Neural cell (in vitro differentiated cells): Measurements from ENCODE around the gene FUNDC1. TPM values are rescaled to one million over a fixed set of nuclear protein-coding genes. Genes with fewer than 3 reads are reported as not detected.

Source experiments
- H2AFZ ChIP-seq: fragments of 200-600, 300-800 bp; sonication (generic), shearing (Covaris generic); 2 replicates; pipeline ENCODE4 v1.6.0; 2014; ENCODE audit warnings: low read depth, mild to moderate bottlenecking, antibody characterized with exemption, low read length, moderate library complexity
- H3F3A ChIP-seq: fragments of 200-600 bp; shearing (Covaris generic); 2 replicates; pipeline ENCODE4 v1.6.1; 2016; ENCODE audit warnings: mild to moderate bottlenecking, moderate library complexity, mixed read lengths, antibody characterized with exemption, low read length; ENCODE audit not compliant: insufficient read depth, poor library complexity, severe bottlenecking
- H3K27ac ChIP-seq: fragments of 200-600, 300-800 bp; sonication (generic), shearing (Covaris generic); 2 replicates; pipeline ENCODE4 v1.5.1; 2014; ENCODE audit warnings: mild to moderate bottlenecking, low read length, moderate library complexity
- H3K27me3 ChIP-seq: fragments of 300-800, 200-600 bp; sonication (generic), shearing (Covaris generic); 2 replicates; pipeline ENCODE4 v1.6.0; 2014; ENCODE audit warnings: mild to moderate bottlenecking, low read depth, low read length, moderate library complexity; ENCODE audit not compliant: insufficient read depth
- H3K36me3 ChIP-seq: fragments of 300-800, 200-600 bp; sonication (generic), shearing (Covaris generic); 2 replicates; pipeline ENCODE4 v1.5.1; 2014; ENCODE audit warnings: mild to moderate bottlenecking, antibody characterized with exemption, low read length, moderate library complexity; ENCODE audit not compliant: insufficient read depth
- H3K4me2 ChIP-seq: fragments of 300-800, 200-600 bp; sonication (generic), shearing (Covaris generic); 2 replicates; pipeline ENCODE4 v1.6.0; 2014; ENCODE audit warnings: mild to moderate bottlenecking, low read length
- H3K4me3 ChIP-seq: fragments of 300-800, 200-600 bp; sonication (generic), shearing (Covaris generic); 2 replicates; pipeline ENCODE4 v1.5.1; 2014; ENCODE audit warnings: mild to moderate bottlenecking, low read length, moderate library complexity
- H3K79me2 ChIP-seq: fragments of 200-600 bp; shearing (Covaris generic); replicated peaks from 2 replicates; pipeline ENCODE4 v1.6.0; 2014; ENCODE audit warnings: mild to moderate bottlenecking, low read length, moderate library complexity; ENCODE audit not compliant: insufficient read depth
- H3K9ac ChIP-seq: fragments of 300-800, 200-600 bp; sonication (generic), shearing (Covaris generic); 2 replicates; pipeline ENCODE4 v1.6.1; 2016; ENCODE audit warnings: mild to moderate bottlenecking, low read length, mixed read lengths
- H3K9me2 ChIP-seq: fragments of 200-600 bp; shearing (Covaris generic); 2 replicates; pipeline ENCODE4 v1.6.1; 2016; ENCODE audit warnings: mild to moderate bottlenecking, low read length, mixed read lengths; ENCODE audit not compliant: insufficient read depth
- H3K9me3 ChIP-seq: fragments of 200-600, 300-800 bp; sonication (generic), shearing (Covaris generic); 2 replicates; pipeline ENCODE4 v1.6.1; 2016; ENCODE audit warnings: mild to moderate bottlenecking, mixed run types, low read length, moderate library complexity, mixed read lengths
- H4K20me1 ChIP-seq: fragments of 200-600 bp; shearing (Covaris generic); 2 replicates; pipeline ENCODE4 v1.6.1; 2016; ENCODE audit warnings: mild to moderate bottlenecking, mixed run types; ENCODE audit not compliant: insufficient read depth
- EP300 ChIP-seq: fragments of 450-650 bp; conservative IDR thresholded peaks from 2 replicates; pipeline ENCODE4 v1.6.1; 2014; ENCODE audit warnings: antibody characterized with exemption, mild to moderate bottlenecking, moderate library complexity; ENCODE audit not compliant: poor library complexity, severe bottlenecking
- EZH2 ChIP-seq: fragments of 200-600, 300-800 bp; shearing (Covaris generic), sonication (generic); IDR thresholded peaks from 2 replicates; pipeline ENCODE4 v1.6.1; 2014; ENCODE audit warnings: antibody characterized with exemption, low read length, borderline replicate concordance, mild to moderate bottlenecking; ENCODE audit not compliant: insufficient read depth, poor library complexity, severe bottlenecking
- MXI1 ChIP-seq: fragments of 450-650 bp; conservative IDR thresholded peaks from 2 replicates; pipeline ENCODE4 v1.6.1; 2014; ENCODE audit warnings: antibody characterized with exemption, mild to moderate bottlenecking; ENCODE audit not compliant: poor library complexity, severe bottlenecking
- POLR2AphosphoS5 ChIP-seq: IDR thresholded peaks from 2 replicates; pipeline ENCODE4 v1.6.1; 2012
- RAD21 ChIP-seq: fragments of 450-650 bp; conservative IDR thresholded peaks from 2 replicates; pipeline ENCODE4 v1.6.1; 2014; ENCODE audit warnings: antibody characterized with exemption, mild to moderate bottlenecking, moderate library complexity
- SMC3 ChIP-seq: fragments of 450-650 bp; conservative IDR thresholded peaks from 2 replicates; pipeline ENCODE4 v1.6.1; 2014; ENCODE audit warnings: antibody characterized with exemption, mild to moderate bottlenecking, moderate library complexity; ENCODE audit not compliant: poor library complexity
- TAF1 ChIP-seq: IDR thresholded peaks from 2 replicates; pipeline ENCODE4 v1.6.1; 2012; ENCODE audit warnings: low read depth
- polyA plus RNA-seq: library from polyadenylated mRNA; depleted of rRNA; stranded (reverse); fragments of >200 nt; gene quantifications from 2 replicates; pipeline ENCODE4 v1.2.3, GENCODE V29; 2014
- TF ChIP-seq, protein P1 (sequence below): IDR thresholded peaks from 2 replicates; pipeline ENCODE4 v1.6.1; 2012; ENCODE audit warnings: borderline replicate concordance
- TF ChIP-seq, protein P2 (sequence below): fragments of 450-650 bp; IDR thresholded peaks from 2 replicates; pipeline ENCODE4 v1.5.1; 2014; ENCODE audit warnings: antibody characterized with exemption, mild to moderate bottlenecking, moderate library complexity; ENCODE audit not compliant: poor library complexity, severe bottlenecking

FUNDC1 gene
- polyA plus RNA-seq, 1 donor from 2014 or later: 29.9 TPM

DNA sequence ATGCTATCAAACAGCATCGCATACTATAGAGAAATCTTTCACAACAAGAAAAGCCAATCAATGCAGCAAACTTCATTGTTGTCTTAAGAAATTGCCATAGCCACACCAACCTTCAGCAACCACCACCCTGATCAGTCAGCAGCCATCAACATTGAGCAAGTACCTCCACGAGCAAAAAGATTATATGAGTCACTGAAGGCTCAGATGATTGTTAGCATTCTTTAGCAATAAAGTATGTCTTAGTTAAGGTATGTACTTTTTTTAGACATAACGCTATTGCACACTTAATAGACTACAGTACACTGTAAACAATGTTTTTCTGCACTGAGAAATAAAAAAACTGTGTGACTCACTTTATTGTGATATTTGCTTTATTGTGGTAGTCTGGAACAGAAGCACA, 37.8 kb upstream of the FUNDC1 start:
- no peaks in the 10 kb centered on the region for H3K27me3 ChIP-seq
- no peaks in the 10 kb centered on the region for H3K9me2 ChIP-seq
- no peak overlapping the region for H3K9ac ChIP-seq
- no peak overlapping the region for H3K4me2 ChIP-seq
- TF ChIP-seq TAF1 (no peak), EP300 (no peak), RAD21 (no peak), MXI1 (no peak), EZH2 (no peak), POLR2AphosphoS5 (no peak), SMC3 (no peak)
- TF ChIP-seq, protein P1, sequence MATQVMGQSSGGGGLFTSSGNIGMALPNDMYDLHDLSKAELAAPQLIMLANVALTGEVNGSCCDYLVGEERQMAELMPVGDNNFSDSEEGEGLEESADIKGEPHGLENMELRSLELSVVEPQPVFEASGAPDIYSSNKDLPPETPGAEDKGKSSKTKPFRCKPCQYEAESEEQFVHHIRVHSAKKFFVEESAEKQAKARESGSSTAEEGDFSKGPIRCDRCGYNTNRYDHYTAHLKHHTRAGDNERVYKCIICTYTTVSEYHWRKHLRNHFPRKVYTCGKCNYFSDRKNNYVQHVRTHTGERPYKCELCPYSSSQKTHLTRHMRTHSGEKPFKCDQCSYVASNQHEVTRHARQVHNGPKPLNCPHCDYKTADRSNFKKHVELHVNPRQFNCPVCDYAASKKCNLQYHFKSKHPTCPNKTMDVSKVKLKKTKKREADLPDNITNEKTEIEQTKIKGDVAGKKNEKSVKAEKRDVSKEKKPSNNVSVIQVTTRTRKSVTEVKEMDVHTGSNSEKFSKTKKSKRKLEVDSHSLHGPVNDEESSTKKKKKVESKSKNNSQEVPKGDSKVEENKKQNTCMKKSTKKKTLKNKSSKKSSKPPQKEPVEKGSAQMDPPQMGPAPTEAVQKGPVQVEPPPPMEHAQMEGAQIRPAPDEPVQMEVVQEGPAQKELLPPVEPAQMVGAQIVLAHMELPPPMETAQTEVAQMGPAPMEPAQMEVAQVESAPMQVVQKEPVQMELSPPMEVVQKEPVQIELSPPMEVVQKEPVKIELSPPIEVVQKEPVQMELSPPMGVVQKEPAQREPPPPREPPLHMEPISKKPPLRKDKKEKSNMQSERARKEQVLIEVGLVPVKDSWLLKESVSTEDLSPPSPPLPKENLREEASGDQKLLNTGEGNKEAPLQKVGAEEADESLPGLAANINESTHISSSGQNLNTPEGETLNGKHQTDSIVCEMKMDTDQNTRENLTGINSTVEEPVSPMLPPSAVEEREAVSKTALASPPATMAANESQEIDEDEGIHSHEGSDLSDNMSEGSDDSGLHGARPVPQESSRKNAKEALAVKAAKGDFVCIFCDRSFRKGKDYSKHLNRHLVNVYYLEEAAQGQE: no peak
- TF ChIP-seq, protein P2, sequence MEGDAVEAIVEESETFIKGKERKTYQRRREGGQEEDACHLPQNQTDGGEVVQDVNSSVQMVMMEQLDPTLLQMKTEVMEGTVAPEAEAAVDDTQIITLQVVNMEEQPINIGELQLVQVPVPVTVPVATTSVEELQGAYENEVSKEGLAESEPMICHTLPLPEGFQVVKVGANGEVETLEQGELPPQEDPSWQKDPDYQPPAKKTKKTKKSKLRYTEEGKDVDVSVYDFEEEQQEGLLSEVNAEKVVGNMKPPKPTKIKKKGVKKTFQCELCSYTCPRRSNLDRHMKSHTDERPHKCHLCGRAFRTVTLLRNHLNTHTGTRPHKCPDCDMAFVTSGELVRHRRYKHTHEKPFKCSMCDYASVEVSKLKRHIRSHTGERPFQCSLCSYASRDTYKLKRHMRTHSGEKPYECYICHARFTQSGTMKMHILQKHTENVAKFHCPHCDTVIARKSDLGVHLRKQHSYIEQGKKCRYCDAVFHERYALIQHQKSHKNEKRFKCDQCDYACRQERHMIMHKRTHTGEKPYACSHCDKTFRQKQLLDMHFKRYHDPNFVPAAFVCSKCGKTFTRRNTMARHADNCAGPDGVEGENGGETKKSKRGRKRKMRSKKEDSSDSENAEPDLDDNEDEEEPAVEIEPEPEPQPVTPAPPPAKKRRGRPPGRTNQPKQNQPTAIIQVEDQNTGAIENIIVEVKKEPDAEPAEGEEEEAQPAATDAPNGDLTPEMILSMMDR: no peak
- no peak overlapping the region for H2AFZ ChIP-seq
- no peak overlapping the region for H3K4me3 ChIP-seq
- no peaks in the 10 kb centered on the region for H3K9me3 ChIP-seq
- no peaks in the 10 kb centered on the region for H3F3A ChIP-seq
- H4K20me1 ChIP-seq: no peaks in the 10 kb centered on the region
- H3K79me2 ChIP-seq: no peaks in the 10 kb centered on the region
- no peaks in the 10 kb centered on the region for H3K36me3 ChIP-seq
- no peak overlapping the region for H3K27ac ChIP-seq

- Histone ChIP-seq H3K4me3 (no peak overlapping the region), H3K27ac (no peak overlapping the region), H3K9ac (no peak overlapping the region), H3K9me2 (no peaks in the 10 kb centered on the region), H2AFZ (no peak overlapping the region), H3K36me3 (no peaks in the 10 kb centered on the region), H3F3A (no peaks in the 10 kb centered on the region), H3K79me2 (no peaks in the 10 kb centered on the region), H4K20me1 (no peaks in the 10 kb centered on the region), H3K9me3 (no peaks in the 10 kb centered on the region), H3K27me3 (no peaks in the 10 kb centered on the region), H3K4me2 (no peak overlapping the region)
- TF ChIP-seq SMC3 (no peak), EZH2 (no peak), RAD21 (no peak), EP300 (no peak), TAF1 (no peak), POLR2AphosphoS5 (no peak), MXI1 (no peak)
- TF ChIP-seq, protein P2: no peak
- TF ChIP-seq, protein P1: no peak
Measured at GRCh38 chrX:44572340-44572938, 29.8 kb upstream of the FUNDC1 start.
